PFSK-1 (cell line): ENCODE measurements around the gene IL15RA.

Experiments
- FOXP2 ChIP-seq: optimal IDR thresholded peaks from 2 replicates; pipeline ENCODE3; 2011; ENCODE audit warnings: borderline replicate concordance, control low read depth, inconsistent platforms; ENCODE audit not compliant: insufficient read depth; ENCODE audit errors: extremely low read length, extremely low read depth
- POLR2AphosphoS5 ChIP-seq: IDR thresholded peaks from 2 replicates; pipeline ENCODE4 v1.6.1; 2012; ENCODE audit warnings: low read depth, mild to moderate bottlenecking, control low read depth, low read length, moderate library complexity
- SIN3A ChIP-seq: IDR thresholded peaks from 2 replicates; pipeline ENCODE4 v1.6.1; 2012; ENCODE audit warnings: mild to moderate bottlenecking, low read length, moderate library complexity, borderline replicate concordance; ENCODE audit not compliant: insufficient read depth
- TAF1 ChIP-seq: IDR thresholded peaks from 2 replicates; pipeline ENCODE4 v1.6.1; 2012; ENCODE audit warnings: low read length, control low read depth, borderline replicate concordance; ENCODE audit not compliant: insufficient read depth
- TF ChIP-seq, protein P1 (sequence below), 2 experiments: IDR thresholded peaks; 2 replicates each; pipeline versions ENCODE4 v1.6.1 to v1.8.0; 2011 to 2012; ENCODE audit warnings: low read depth in 2 of 2, low read length in 2 of 2, control low read depth in 1 of 2, inconsistent platforms in 1 of 2, mild to moderate bottlenecking in 1 of 2, moderate library complexity in 1 of 2; ENCODE audit not compliant: insufficient read depth in 1 of 2

Gene IL15RA

DNA sequence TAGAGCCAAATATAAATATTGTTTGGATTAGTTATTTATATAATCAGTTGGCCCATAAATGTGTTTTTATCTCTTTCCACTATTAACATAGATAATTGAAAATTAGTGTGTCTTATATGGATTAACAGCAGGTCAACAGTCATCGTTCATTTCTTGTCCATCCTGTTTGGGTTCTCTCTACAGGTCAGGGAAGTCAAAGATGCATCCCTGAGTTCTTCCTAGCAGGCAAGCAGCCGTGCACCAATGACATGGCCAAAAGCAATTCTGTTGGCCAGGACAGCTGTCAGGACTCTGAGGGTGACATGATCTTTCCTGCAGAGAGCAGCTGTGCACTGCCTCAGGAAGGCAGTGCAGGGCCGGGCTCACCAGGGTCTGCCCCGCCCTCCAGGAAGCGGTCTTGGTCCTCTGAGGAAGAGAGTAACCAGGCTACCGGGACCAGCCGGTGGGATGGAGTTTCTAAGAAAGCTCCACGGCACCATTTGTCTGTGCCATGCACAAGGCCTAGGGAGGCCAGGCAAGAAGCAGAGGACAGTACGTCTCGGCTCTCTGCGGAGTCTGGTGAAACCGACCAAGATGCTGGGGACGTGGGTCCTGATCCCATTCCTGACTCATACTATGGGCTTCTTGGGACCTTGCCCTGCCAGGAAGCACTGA, 71.4 kb downstream of the IL15RA start:
- TF ChIP-seq SIN3A (no peak), POLR2AphosphoS5 (no peak), FOXP2 (no peak), TAF1 (no peak)
- TF ChIP-seq, protein P1, sequence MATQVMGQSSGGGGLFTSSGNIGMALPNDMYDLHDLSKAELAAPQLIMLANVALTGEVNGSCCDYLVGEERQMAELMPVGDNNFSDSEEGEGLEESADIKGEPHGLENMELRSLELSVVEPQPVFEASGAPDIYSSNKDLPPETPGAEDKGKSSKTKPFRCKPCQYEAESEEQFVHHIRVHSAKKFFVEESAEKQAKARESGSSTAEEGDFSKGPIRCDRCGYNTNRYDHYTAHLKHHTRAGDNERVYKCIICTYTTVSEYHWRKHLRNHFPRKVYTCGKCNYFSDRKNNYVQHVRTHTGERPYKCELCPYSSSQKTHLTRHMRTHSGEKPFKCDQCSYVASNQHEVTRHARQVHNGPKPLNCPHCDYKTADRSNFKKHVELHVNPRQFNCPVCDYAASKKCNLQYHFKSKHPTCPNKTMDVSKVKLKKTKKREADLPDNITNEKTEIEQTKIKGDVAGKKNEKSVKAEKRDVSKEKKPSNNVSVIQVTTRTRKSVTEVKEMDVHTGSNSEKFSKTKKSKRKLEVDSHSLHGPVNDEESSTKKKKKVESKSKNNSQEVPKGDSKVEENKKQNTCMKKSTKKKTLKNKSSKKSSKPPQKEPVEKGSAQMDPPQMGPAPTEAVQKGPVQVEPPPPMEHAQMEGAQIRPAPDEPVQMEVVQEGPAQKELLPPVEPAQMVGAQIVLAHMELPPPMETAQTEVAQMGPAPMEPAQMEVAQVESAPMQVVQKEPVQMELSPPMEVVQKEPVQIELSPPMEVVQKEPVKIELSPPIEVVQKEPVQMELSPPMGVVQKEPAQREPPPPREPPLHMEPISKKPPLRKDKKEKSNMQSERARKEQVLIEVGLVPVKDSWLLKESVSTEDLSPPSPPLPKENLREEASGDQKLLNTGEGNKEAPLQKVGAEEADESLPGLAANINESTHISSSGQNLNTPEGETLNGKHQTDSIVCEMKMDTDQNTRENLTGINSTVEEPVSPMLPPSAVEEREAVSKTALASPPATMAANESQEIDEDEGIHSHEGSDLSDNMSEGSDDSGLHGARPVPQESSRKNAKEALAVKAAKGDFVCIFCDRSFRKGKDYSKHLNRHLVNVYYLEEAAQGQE (IDR thresholded peaks at IDR 0.05; ENCODE audit: insufficient read depth in 1 of 2, low read depth in 2 of 2, low read length in 2 of 2), result no peak

DNA sequence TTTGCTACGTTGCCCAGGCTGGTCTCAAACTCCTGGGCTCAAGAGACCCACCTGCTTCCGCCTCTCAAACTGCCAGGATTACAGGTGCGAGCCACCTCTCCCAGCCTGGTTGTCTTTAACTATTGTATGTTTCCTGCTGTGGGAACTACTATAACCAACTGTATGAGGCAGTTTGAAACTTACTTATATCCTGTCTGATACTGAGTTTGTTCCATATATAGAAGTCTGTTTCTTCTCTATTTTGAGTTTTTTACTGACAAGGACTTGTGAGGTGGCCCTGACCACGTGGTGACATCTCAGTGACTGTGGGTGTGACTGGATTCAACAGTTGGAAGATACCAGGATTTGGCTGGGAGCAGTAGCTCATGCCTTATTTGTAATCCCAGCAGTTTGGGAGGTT, 73.1 kb downstream of the IL15RA start:
- TF ChIP-seq FOXP2 (no peak), TAF1 (no peak), SIN3A (no peak), POLR2AphosphoS5 (no peak)
- TF ChIP-seq, protein P1 (IDR thresholded peaks at IDR 0.05; ENCODE audit: insufficient read depth in 1 of 2, low read depth in 2 of 2, low read length in 2 of 2), result no peak

DNA sequence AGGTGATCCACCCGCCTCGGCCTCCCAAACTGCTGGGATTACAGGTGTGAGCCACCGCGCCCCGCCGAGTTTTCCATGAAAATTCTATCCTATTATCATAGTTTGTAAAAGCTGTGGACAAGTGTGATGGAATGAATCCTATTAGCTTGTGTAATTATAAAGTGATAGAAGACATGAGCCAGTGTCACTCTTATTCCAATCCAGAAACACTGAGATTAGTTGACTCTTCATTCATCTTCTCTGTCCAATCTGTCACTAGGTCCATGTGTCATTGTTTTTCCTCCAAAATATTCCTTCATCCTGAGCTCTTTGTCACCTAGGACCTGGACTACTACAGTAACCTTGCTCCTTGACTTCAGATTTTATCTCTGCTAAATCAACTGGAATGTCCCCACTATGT, 73.8 kb downstream of the IL15RA start:
- no peak for TF ChIP-seq TAF1

DNA sequence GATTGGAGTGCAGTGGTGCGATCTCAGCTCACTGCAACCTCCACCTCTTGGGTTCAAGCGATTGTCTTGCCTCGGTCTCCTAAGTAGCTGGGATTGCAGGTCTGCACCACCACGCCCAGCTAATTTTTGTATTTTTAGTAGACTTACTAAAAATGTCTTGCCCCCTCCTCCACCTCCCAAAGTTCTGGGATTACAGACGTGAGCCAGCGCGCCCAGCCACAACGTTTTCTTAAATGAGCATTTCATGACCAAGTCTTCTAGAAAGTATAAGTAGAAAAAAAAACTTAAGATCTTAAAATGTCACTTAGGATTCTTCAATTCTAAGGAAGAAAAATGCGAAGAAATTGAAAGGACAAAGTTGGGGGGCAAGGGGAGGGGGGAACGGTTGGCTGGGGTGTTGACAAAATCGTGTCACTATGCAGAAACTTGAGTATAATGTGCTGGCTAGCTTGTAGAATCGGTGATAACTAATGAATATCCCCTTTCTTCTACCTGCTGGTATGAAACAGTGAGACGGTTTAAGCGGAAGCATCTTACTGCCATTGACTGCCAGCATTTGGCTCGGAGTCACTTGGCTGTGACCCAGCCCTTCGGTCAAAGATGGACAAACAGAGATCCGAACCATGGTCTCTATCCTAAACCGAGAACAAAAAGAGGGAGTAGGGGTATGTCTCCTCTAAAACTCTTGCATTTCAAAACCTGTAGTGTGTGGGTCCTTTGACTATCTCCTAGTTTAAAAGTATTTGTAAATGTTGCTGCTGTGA, 74.7 kb downstream of the IL15RA start:
- no peak for TF ChIP-seq POLR2AphosphoS5
- TF ChIP-seq TAF1, result no peak
- TF ChIP-seq SIN3A, result no peak
- TF ChIP-seq FOXP2, result no peak
- TF ChIP-seq, protein P1 (IDR thresholded peaks at IDR 0.05; ENCODE audit: insufficient read depth in 1 of 2, low read depth in 2 of 2, low read length in 2 of 2), result no peak
